HepG2 (cell line): ENCODE results near the gene RAB14.

ENCODE experiments used
- ATF7-NPFF ChIP-seq: sonication (generic); formaldehyde crosslinking; IDR thresholded peaks from 2 replicates; pipeline ENCODE4 v1.8.1; 2023; ENCODE audit warnings: mild to moderate bottlenecking, low read depth, missing genetic modification reagents, moderate library complexity
- GTF2F1 ChIP-seq: fragments of 150-350 bp; IDR thresholded peaks from 2 replicates; pipeline ENCODE4 v1.6.1; 2014; ENCODE audit warnings: low read length
- HINFP ChIP-seq: sonication (generic); formaldehyde crosslinking; IDR thresholded peaks from 2 replicates; pipeline ENCODE4 v1.4.0; 2020; ENCODE audit warnings: low read depth, mild to moderate bottlenecking, missing genetic modification reagents
- NBN ChIP-seq: fragments of 450-650 bp; conservative IDR thresholded peaks from 2 replicates; pipeline ENCODE4 v1.6.1; 2017
- NFE2L2 ChIP-seq: fragments of 150-350 bp; IDR thresholded peaks from 2 replicates; pipeline ENCODE4 v1.6.1; 2014; ENCODE audit warnings: low read length
- ZNF251 ChIP-seq: sonication (generic); formaldehyde crosslinking; IDR thresholded peaks from 2 replicates; pipeline ENCODE4 v1.9.0; 2021; ENCODE audit warnings: mild to moderate bottlenecking, missing genetic modification reagents
- ZNF432 ChIP-seq: sonication (generic); formaldehyde crosslinking; IDR thresholded peaks from 2 replicates; pipeline ENCODE4 v1.5.0; 2020; ENCODE audit warnings: missing genetic modification reagents, mild to moderate bottlenecking, borderline replicate concordance
- TF ChIP-seq, protein P1 (sequence below): sonication (generic); formaldehyde crosslinking; IDR thresholded peaks from 2 replicates; pipeline ENCODE4 v1.5.0; 2020; ENCODE audit warnings: mild to moderate bottlenecking, missing genetic modification reagents, moderate library complexity

- TF ChIP-seq NFE2L2 (no peak), ZNF251 (CRISPR knock-in tag) (no peak), ATF7-NPFF (CRISPR knock-in tag) (no peak), GTF2F1 (no peak), ZNF432 (CRISPR knock-in tag) (no peak), NBN (no peak), HINFP (no peak)
- TF ChIP-seq, protein P1, sequence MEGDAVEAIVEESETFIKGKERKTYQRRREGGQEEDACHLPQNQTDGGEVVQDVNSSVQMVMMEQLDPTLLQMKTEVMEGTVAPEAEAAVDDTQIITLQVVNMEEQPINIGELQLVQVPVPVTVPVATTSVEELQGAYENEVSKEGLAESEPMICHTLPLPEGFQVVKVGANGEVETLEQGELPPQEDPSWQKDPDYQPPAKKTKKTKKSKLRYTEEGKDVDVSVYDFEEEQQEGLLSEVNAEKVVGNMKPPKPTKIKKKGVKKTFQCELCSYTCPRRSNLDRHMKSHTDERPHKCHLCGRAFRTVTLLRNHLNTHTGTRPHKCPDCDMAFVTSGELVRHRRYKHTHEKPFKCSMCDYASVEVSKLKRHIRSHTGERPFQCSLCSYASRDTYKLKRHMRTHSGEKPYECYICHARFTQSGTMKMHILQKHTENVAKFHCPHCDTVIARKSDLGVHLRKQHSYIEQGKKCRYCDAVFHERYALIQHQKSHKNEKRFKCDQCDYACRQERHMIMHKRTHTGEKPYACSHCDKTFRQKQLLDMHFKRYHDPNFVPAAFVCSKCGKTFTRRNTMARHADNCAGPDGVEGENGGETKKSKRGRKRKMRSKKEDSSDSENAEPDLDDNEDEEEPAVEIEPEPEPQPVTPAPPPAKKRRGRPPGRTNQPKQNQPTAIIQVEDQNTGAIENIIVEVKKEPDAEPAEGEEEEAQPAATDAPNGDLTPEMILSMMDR (CRISPR knock-in tag) = peak; percentile 96
Measured at GRCh38 chr9:121213136-121213806, 11.6 kb upstream of the RAB14 start.
